HCT116 (cell line): ENCODE results near the gene PKN1.

Experiments used
- EZH2 ChIP-seq: fragments of 200-600 bp; sonication (generic); IDR thresholded peaks from 2 replicates; pipeline ENCODE4 v1.6.1; 2017; ENCODE audit warnings: antibody characterized with exemption, mixed run types
- JUND ChIP-seq: IDR thresholded peaks from 2 replicates; pipeline ENCODE4 v1.6.1; 2012
- POLR2A ChIP-seq: IDR thresholded peaks from 2 replicates; pipeline ENCODE4 v1.7.0; 2011; ENCODE audit warnings: borderline replicate concordance; ENCODE audit not compliant: insufficient read depth, insufficient read length; ENCODE audit errors: extremely low read depth
- POLR2AphosphoS5 ChIP-seq: IDR thresholded peaks from 2 replicates; pipeline ENCODE4 v1.6.1; 2011; ENCODE audit warnings: mild to moderate bottlenecking, low read depth, low read length, moderate library complexity
- SP1 ChIP-seq: IDR thresholded peaks from 2 replicates; pipeline ENCODE4 v1.6.1; 2012; ENCODE audit warnings: low read depth
- TCF7L2 ChIP-seq: IDR thresholded peaks from 2 replicates; pipeline ENCODE4 v1.7.0; 2011; ENCODE audit warnings: borderline replicate concordance, inconsistent platforms; ENCODE audit not compliant: insufficient read depth, insufficient read length; ENCODE audit errors: extremely low read depth
- ZFX ChIP-seq: fragments of 450-650 bp; IDR thresholded peaks from 2 replicates; pipeline ENCODE4 v1.6.1; 2017
- ZNF274 ChIP-seq: fragments of 200-500 bp; sonication (Bioruptor generic); IDR thresholded peaks from 2 replicates; pipeline ENCODE4 v1.6.1; 2014; ENCODE audit warnings: mild to moderate bottlenecking, low read depth, low read length, inconsistent platforms
- TF ChIP-seq, protein P1 (sequence below), 3 experiments: fragments of 200-600 bp in 1 of 3; sonication (generic) in 1 of 3; IDR thresholded peaks in 2 of 3; conservative IDR thresholded peaks in 1 of 3; 2 replicates each; pipeline ENCODE4 v1.5.1; 2012 to 2017; ENCODE audit warnings: low read depth in 2 of 3, low read length in 2 of 3, antibody characterized with exemption in 1 of 3, borderline replicate concordance in 1 of 3, control low read depth in 1 of 3, mild to moderate bottlenecking in 1 of 3, mixed read lengths in 1 of 3, mixed run types in 1 of 3, moderate library complexity in 1 of 3; ENCODE audit not compliant: insufficient read depth in 1 of 3
- TF ChIP-seq, protein P2 (sequence below): IDR thresholded peaks from 2 replicates; pipeline ENCODE4 v1.6.1; 2012

DNA sequence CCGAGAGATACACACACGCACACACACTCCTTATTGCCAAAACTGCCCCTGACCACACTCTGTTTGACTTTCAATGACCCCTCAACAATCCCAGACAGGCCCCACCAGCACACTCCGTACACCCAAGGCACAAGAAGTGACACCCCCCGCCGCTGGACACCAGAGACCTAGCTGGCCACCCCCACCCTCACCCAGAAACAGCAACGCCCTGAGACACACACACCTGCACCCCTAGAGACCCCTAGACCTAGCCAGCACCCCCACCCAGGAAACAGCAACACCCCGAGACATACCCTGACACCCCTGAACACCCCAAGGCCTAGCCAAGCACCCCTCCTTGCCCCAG is 43.2 kb downstream of the PKN1 start:
- TF ChIP-seq ZFX (no peak), TCF7L2 (no peak), POLR2A (no peak), ZNF274 (no peak), POLR2AphosphoS5 (no peak), EZH2 (no peak), JUND (no peak), SP1 (no peak)
- TF ChIP-seq, protein P1, sequence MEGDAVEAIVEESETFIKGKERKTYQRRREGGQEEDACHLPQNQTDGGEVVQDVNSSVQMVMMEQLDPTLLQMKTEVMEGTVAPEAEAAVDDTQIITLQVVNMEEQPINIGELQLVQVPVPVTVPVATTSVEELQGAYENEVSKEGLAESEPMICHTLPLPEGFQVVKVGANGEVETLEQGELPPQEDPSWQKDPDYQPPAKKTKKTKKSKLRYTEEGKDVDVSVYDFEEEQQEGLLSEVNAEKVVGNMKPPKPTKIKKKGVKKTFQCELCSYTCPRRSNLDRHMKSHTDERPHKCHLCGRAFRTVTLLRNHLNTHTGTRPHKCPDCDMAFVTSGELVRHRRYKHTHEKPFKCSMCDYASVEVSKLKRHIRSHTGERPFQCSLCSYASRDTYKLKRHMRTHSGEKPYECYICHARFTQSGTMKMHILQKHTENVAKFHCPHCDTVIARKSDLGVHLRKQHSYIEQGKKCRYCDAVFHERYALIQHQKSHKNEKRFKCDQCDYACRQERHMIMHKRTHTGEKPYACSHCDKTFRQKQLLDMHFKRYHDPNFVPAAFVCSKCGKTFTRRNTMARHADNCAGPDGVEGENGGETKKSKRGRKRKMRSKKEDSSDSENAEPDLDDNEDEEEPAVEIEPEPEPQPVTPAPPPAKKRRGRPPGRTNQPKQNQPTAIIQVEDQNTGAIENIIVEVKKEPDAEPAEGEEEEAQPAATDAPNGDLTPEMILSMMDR (IDR thresholded peaks at IDR 0.05 in 2 of 3, conservative IDR thresholded peaks at IDR 0.05 in 1 of 3; ENCODE audit: borderline replicate concordance in 1 of 3, insufficient read depth in 1 of 3, low read depth in 2 of 3, low read length in 2 of 3): no peak
- TF ChIP-seq, protein P2, sequence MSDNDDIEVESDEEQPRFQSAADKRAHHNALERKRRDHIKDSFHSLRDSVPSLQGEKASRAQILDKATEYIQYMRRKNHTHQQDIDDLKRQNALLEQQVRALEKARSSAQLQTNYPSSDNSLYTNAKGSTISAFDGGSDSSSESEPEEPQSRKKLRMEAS: no peak
